KMS-11 (cell line): ENCODE results near the gene ASCC3.

Experiments
- H2AFZ ChIP-seq: fragments of 200-600 bp; sonication (generic); 2 replicates; pipeline ENCODE4 v1.6.1; 2016; ENCODE audit warnings: antibody characterized with exemption, mixed run types, low read depth
- H3K27ac ChIP-seq: fragments of 200-600 bp; sonication (generic); 2 replicates; pipeline ENCODE4 v1.6.1; 2016; ENCODE audit warnings: mild to moderate bottlenecking, mixed run types
- H3K27me3 ChIP-seq: fragments of 200-600 bp; sonication (generic); 2 replicates; pipeline ENCODE4 v1.6.1; 2017; ENCODE audit warnings: mild to moderate bottlenecking, low read depth, mixed run types, moderate library complexity; ENCODE audit not compliant: insufficient read depth
- H3K36me3 ChIP-seq: fragments of 200-600 bp; sonication (generic); 2 replicates; pipeline ENCODE4 v1.6.1; 2017; ENCODE audit warnings: mild to moderate bottlenecking, mixed run types; ENCODE audit not compliant: insufficient read depth
- H3K4me1 ChIP-seq: fragments of 200-600 bp; sonication (generic); 2 replicates; pipeline ENCODE4 v1.6.1; 2016; ENCODE audit warnings: mild to moderate bottlenecking, low read depth, mixed run types; ENCODE audit not compliant: poor library complexity, severe bottlenecking
- H3K4me2 ChIP-seq: fragments of 200-600 bp; sonication (generic); 2 replicates; pipeline ENCODE4 v1.7.0; 2016; ENCODE audit warnings: mild to moderate bottlenecking, mixed run types
- H3K4me3 ChIP-seq: fragments of 200-600 bp; sonication (generic); IDR thresholded peaks from 2 replicates; pipeline ENCODE4 v1.6.1; 2017; ENCODE audit warnings: low read depth, low read length, mixed read lengths; ENCODE audit not compliant: insufficient read depth
- H3K79me2 ChIP-seq: fragments of 200-600 bp; sonication (generic); 2 replicates; pipeline ENCODE4 v1.6.1; 2016; ENCODE audit warnings: low read depth, mixed run types; ENCODE audit not compliant: insufficient read depth
- H3K9ac ChIP-seq: fragments of 200-600 bp; sonication (generic); 2 replicates; pipeline ENCODE4 v1.6.1; 2016; ENCODE audit warnings: mild to moderate bottlenecking, mixed run types
- H4K20me1 ChIP-seq: fragments of 200-600 bp; sonication (generic); 2 replicates; pipeline ENCODE4 v1.6.1; 2016; ENCODE audit warnings: mild to moderate bottlenecking, mixed run types; ENCODE audit not compliant: insufficient read depth
- TF ChIP-seq, protein P1 (sequence below): fragments of 200-600 bp; sonication (generic); conservative IDR thresholded peaks from 2 replicates; pipeline ENCODE4 v1.6.1; 2017; ENCODE audit warnings: low read depth, mild to moderate bottlenecking, antibody characterized with exemption, low read length, moderate library complexity, mixed read lengths

The ASCC3 gene

DNA sequence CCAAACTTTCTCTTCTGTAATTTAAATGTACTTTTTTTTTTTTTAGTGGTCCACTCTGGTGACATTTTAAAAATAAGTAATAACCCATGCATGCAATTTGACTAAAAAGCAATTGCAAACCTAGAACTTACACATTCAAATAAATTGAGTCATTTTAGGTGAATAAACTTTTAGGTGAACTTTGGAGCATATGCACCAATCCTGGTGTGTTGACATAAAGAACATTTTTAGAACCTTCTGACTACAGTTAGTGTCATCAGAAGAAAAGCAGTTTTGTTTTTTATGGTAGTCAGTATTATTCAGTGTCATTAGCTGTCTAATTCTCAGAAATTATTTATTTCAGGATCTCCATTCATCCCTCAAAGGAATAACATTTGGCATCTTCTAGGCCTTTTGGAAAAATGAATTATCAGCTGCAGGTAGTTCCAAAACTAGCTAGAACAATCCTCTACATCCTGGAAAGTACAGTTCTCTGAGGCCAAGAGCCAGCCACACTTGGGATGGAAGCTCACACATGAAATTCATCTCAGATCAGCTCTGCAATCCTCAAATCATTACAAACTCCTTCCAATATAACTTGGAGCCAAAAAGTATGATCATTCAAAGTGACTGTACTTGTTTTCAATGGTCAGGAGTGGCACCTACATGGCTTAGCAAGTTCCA is 378.0 kb downstream of the ASCC3 start:
- no peak overlapping the region for H3K27ac ChIP-seq
- no peak overlapping the region for H3K4me3 ChIP-seq
- no peak overlapping the region for H3K9ac ChIP-seq
- no peaks in the 10 kb centered on the region for H3K4me1 ChIP-seq
- H3K4me2 ChIP-seq = no peak overlapping the region
- H2AFZ ChIP-seq = no peak overlapping the region
- TF ChIP-seq, protein P1, sequence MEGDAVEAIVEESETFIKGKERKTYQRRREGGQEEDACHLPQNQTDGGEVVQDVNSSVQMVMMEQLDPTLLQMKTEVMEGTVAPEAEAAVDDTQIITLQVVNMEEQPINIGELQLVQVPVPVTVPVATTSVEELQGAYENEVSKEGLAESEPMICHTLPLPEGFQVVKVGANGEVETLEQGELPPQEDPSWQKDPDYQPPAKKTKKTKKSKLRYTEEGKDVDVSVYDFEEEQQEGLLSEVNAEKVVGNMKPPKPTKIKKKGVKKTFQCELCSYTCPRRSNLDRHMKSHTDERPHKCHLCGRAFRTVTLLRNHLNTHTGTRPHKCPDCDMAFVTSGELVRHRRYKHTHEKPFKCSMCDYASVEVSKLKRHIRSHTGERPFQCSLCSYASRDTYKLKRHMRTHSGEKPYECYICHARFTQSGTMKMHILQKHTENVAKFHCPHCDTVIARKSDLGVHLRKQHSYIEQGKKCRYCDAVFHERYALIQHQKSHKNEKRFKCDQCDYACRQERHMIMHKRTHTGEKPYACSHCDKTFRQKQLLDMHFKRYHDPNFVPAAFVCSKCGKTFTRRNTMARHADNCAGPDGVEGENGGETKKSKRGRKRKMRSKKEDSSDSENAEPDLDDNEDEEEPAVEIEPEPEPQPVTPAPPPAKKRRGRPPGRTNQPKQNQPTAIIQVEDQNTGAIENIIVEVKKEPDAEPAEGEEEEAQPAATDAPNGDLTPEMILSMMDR = no peak
- no peaks in the 10 kb centered on the region for H3K36me3 ChIP-seq
- no peaks in the 10 kb centered on the region for H3K79me2 ChIP-seq
- H4K20me1 ChIP-seq = no peaks in the 10 kb centered on the region
- no peaks in the 10 kb centered on the region for H3K27me3 ChIP-seq

DNA sequence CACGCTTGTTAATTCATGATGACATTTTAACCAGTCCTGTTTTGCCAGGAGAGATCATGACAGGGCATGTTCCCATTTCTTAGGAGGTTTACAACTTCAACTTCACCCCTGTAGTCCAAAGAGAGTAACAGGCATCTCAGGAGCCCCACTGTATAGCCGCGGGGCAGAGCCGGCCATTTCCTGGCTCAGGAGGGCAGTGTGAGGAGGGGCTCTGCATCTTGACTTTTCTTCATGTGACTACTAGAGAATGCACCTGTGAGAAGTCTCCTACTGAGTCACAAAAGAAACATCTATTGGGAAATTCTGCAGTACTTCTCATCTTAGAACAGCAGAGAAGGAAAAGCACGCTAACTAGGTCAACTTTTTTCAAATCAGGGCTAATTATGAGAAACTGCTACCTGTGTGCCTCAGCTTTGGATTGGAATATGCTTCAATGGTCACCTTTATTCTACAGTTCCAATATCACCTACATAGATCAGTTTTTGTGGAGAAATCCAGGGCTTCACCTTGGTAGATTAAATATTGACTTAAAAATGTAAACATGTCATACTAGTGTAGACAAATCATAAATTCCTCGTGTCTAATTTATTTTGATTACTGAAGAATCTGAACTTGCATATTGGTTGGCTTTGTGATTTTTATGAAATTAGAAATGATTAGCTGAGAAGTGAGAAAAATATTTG is 387.8 kb downstream of the ASCC3 start:
- H3K27ac ChIP-seq = no peak overlapping the region
- H3K9ac ChIP-seq = no peak overlapping the region
- peaks cover 17% of the 10 kb centered on the region for H3K4me1 ChIP-seq
- H3K4me2 ChIP-seq = no peak overlapping the region
- H4K20me1 ChIP-seq = no peaks in the 10 kb centered on the region
- H3K79me2 ChIP-seq = no peaks in the 10 kb centered on the region
- H3K36me3 ChIP-seq = no peaks in the 10 kb centered on the region
- no peak overlapping the region for H2AFZ ChIP-seq
- no peak overlapping the region for H3K4me3 ChIP-seq
- TF ChIP-seq, protein P1 = no peak
- H3K27me3 ChIP-seq = no peaks in the 10 kb centered on the region

DNA sequence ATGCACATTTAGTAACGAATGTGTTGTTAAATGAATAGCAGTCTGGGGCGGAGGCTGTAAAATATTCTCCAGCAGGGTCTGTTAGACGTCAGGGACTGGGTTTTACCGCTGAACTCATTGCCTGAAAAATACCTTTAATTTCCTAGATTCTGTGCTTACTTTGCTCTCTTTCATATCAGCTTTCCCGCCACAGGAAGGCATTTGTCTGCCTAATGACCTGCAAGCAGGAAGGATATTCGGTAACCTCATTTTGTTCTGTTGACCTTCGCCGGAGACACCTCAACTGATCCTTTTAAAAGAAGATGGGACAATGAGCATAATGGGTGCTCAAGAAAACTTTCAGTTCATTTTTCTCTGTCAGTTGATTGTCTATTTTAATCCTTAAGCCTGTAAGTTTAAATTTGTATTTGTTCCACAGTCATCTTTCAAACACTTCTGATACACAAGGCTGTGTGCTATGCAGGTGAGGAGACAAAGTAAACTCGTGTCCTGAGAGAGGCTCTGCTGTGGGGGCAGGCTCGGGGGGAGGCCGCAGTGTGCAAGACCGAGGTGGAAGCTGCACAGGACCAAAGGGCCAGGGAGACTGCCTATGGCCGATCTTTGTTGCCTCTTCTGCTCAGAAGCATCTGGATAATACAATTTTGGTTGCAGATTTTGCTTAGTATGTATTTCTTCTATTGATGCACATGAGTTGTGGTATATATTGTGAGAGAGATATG is 389.0 kb downstream of the ASCC3 start:
- H3K27ac ChIP-seq = no peak overlapping the region
- H3K4me1 ChIP-seq = peaks cover 21% of the 10 kb centered on the region
- H3K79me2 ChIP-seq = no peaks in the 10 kb centered on the region
- H2AFZ ChIP-seq = no peak overlapping the region
- no peaks in the 10 kb centered on the region for H4K20me1 ChIP-seq
- no peaks in the 10 kb centered on the region for H3K27me3 ChIP-seq
- no peaks in the 10 kb centered on the region for H3K36me3 ChIP-seq
- H3K9ac ChIP-seq = no peak overlapping the region
- no peak overlapping the region for H3K4me2 ChIP-seq
- H3K4me3 ChIP-seq = no peak overlapping the region
- TF ChIP-seq, protein P1 = no peak

DNA sequence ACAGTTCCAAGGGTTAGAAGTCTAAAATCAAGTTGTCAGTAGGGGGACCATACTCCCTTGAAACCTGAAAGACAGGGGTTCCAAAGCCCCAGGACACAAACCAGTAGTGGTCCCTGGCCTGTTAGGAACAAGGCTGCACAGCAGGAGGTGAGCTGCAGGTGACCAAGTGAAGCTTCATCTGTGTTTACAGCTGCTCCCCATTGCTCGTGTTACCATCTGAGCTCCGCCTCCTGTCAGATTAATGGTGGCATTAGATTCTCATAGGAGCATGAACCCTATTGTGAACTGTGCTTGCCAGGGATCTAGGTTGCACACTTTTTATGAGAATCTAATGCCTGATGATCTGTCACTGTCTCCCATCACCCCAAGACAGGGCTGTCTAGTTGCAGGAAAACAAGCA is 391.1 kb downstream of the ASCC3 start:
- Histone ChIP-seq H3K4me1 (peaks cover 41% of the 10 kb centered on the region), H3K4me3 (no peak overlapping the region), H3K9ac (no peak overlapping the region), H3K79me2 (no peaks in the 10 kb centered on the region), H4K20me1 (no peaks in the 10 kb centered on the region), H3K36me3 (no peaks in the 10 kb centered on the region), H3K27ac (no peak overlapping the region), H2AFZ (no peak overlapping the region), H3K27me3 (no peaks in the 10 kb centered on the region), H3K4me2 (no peak overlapping the region)
- TF ChIP-seq, protein P1 = no peak
